ENCODE data around the gene SPC24. TPM values are rescaled to one million over a fixed set of nuclear protein-coding genes. Genes with fewer than 3 reads are reported as not detected.

The SPC24 gene
- total RNA-seq, 1 donor from 2014 or later, result 33.0 TPM

DNA sequence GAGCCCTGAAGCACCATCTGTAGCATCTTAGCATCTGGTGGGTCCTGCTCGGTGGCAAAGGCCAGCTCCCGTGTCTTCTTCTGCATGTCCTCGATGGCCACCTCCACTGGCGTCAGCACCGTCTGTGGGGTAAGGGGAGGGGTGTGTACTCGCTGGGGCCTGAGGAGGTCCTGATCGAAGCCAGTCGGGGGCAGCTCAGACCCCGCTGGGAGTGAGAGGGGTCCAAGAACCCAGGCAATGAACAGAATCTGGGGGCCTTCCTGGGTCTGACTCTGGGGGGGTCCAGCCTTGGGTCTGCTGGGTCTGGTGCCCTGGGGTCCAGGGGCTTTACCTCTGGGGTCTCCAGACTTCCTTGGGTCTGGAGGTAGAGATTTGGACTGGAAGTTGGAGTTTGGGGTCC lies 45.3 kb upstream of the SPC24 start:
- no peak overlapping the region for H3K4me3 ChIP-seq (ENCODE audit: low read depth, low read length)
- no peak for DNase-seq (ENCODE audit: low read depth)
- TF ChIP-seq, protein P1, sequence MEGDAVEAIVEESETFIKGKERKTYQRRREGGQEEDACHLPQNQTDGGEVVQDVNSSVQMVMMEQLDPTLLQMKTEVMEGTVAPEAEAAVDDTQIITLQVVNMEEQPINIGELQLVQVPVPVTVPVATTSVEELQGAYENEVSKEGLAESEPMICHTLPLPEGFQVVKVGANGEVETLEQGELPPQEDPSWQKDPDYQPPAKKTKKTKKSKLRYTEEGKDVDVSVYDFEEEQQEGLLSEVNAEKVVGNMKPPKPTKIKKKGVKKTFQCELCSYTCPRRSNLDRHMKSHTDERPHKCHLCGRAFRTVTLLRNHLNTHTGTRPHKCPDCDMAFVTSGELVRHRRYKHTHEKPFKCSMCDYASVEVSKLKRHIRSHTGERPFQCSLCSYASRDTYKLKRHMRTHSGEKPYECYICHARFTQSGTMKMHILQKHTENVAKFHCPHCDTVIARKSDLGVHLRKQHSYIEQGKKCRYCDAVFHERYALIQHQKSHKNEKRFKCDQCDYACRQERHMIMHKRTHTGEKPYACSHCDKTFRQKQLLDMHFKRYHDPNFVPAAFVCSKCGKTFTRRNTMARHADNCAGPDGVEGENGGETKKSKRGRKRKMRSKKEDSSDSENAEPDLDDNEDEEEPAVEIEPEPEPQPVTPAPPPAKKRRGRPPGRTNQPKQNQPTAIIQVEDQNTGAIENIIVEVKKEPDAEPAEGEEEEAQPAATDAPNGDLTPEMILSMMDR (conservative IDR thresholded peaks at IDR 0.05; ENCODE audit: low read depth, low read length), result no peak

DNA sequence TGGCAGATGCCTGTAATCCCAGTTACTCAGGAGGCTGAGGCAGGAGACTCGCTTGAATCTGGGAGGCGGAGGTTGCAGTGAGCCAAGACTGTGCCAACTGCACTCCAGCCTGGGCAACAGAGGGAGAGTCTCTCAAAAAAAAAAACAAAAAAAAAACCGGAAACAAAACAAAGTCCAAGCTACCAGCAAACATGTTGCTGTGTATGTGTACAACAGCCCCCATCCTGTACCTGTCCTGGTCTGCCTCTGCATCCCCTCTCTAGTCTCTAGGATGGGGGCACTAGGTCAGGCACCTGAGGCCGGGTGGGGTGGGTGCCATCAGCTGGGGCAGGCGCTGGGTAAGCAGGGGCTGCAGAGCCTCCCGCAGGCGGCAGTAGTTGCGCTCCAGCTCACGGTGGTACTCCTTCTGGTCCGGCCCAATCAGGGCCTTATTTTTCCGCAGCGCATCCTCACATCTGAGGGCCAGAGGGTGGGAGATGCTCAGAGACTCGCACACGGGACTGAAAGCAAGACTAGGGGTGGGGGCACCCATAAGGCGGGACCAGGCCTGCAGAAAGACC lies 44.5 kb upstream of the SPC24 start:
- DNase-seq (ENCODE audit: low read depth), result no peak
- no peak overlapping the region for H3K4me3 ChIP-seq (ENCODE audit: low read depth, low read length)
- TF ChIP-seq, protein P1 (conservative IDR thresholded peaks at IDR 0.05; ENCODE audit: low read depth, low read length), result no peak

DNA sequence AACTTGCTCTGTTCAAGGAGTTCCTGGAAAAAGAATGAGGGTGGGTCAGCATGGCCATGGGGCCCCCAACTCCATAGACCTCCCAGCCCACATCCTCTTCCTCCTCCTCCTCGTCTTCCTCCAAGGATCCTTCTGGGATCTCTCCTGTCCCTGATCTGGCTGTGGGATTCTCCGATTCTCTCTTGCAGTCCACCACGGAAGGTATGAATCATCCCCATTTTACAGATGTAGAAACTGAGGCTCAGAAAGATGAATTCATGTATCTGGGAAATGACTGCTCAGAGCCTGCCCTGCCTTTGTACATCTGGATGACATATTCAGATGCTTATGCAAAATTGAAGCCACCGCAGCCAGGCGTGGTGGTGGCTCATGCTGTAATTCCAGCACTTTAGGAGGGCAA lies 43.9 kb upstream of the SPC24 start:
- no peak for DNase-seq (ENCODE audit: low read depth)
- no peak overlapping the region for H3K4me3 ChIP-seq (ENCODE audit: low read depth, low read length)
- TF ChIP-seq, protein P1 (conservative IDR thresholded peaks at IDR 0.05; ENCODE audit: low read depth, low read length), result no peak

GRCh38 chr19:11198769-11199424 lies 43.3 kb upstream of the SPC24 start:
- no peak overlapping the region for H3K4me3 ChIP-seq (ENCODE audit: low read depth, low read length)
- DNase-seq (ENCODE audit: low read depth), result no peak
- TF ChIP-seq, protein P1 (conservative IDR thresholded peaks at IDR 0.05; ENCODE audit: low read depth, low read length), result no peak

DNA sequence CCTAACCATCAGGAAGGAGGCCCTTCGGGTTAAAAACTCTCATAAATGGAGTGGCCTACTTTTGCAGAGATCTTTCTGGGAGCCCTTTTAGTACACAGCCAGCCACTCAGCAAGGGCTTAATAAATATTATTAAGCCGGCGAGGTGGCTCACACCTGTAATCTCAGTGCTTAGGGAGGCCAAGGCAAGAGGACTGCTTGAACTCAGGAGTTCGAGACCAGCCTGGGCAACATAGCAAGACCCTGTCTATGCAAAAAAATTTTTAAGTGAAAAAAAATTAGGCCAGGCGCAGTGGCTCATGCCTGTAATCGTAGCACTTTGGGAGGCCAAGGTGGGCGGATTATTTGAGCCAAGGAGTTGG lies 42.6 kb upstream of the SPC24 start:
- DNase-seq (ENCODE audit: low read depth), result no peak
- TF ChIP-seq, protein P1 (conservative IDR thresholded peaks at IDR 0.05; ENCODE audit: low read depth, low read length), result no peak
- no peak overlapping the region for H3K4me3 ChIP-seq (ENCODE audit: low read depth, low read length)

GRCh38 chr19:11197291-11198174 lies 42.0 kb upstream of the SPC24 start, which contains the start of gene KANK2:
TSS of gene KANK2 (minus strand) at chr19:11197545. CDS start at chr19:11194511, 3,034 bp downstream.
- TF ChIP-seq, protein P1 (conservative IDR thresholded peaks at IDR 0.05; ENCODE audit: low read depth, low read length), result no peak
- no peak for DNase-seq (ENCODE audit: low read depth)
- peak within 1 kb of the TSS; percentile 86 for H3K4me3 ChIP-seq (ENCODE audit: low read depth, low read length)
